Measurements from ENCODE around the gene UTY. TPM values are rescaled to one million over a fixed set of nuclear protein-coding genes. Genes with fewer than 3 reads are reported as not detected.

The UTY gene
- total and polyA plus RNA-seq, 2 experiments from 2014 or later: 15.7 to 36.3 TPM

GRCh38 chrY:13450596-13451130 lies 29.2 kb downstream of the UTY start:
- Histone ChIP-seq H3K9me2 (ENCODE audit: insufficient read depth) (no peaks in the 10 kb centered on the region), H3K36me3 (ENCODE audit: insufficient read depth) (peaks cover 3% of the 10 kb centered on the region; the same call in 1 of the 2 replicates), H2AFZ (no peak overlapping the region), H3K4me1 (ENCODE audit: insufficient read depth) (no peaks in the 10 kb centered on the region; the same call in 1 of the 2 replicates), H3K27ac (ENCODE audit: low read depth) (no peak overlapping the region), H3K79me2 (replicated peaks; ENCODE audit: insufficient read depth) (peaks cover 70% of the 10 kb centered on the region), H3K27me3 (ENCODE audit: insufficient read depth) (no peaks in the 10 kb centered on the region), H3F3A (replicated peaks; ENCODE audit: low read depth) (no peaks in the 10 kb centered on the region), H3K4me2 (no peak overlapping the region), H3K4me3 (no peak overlapping the region), H4K20me1 (replicated peaks; ENCODE audit: insufficient read depth) (no peaks in the 10 kb centered on the region; the same call in 1 of the 2 replicates)
- Mint-ChIP-seq H3K4me1 (peaks cover 14% of the 10 kb centered on the region), H3K36me3 (ENCODE audit: low read depth) (peaks cover 5% of the 10 kb centered on the region; the same call in 2 of the 3 replicates), H3K4me3 (no peak overlapping the region), H3K27me3 (ENCODE audit: insufficient read depth, low read depth, poor library complexity) (peaks cover 3% of the 10 kb centered on the region), H3K9me3 (no peaks in the 10 kb centered on the region), H3K27ac (0 out of 2 replicates have a peak overlapping the region, but pooled peaks have one; percentile 40)
- DNase-seq (ENCODE audit: low spot score) (no peak), ATAC-seq (no peak)
- TF ChIP-seq CTCF (conservative IDR thresholded peaks at IDR 0.05; ENCODE audit: low read depth in 2 of 2): no peak
- TF ChIP-seq EZH2phosphoT487 (IDR thresholded peaks at IDR 0.05; ENCODE audit: unreplicated experiment): no peak
- no peak for TF ChIP-seq POLR2AphosphoS5 (IDR thresholded peaks at IDR 0.05; ENCODE audit: low read depth)
- no peak for TF ChIP-seq ZNF331 (CRISPR knock-in tag; IDR thresholded peaks at IDR 0.05; ENCODE audit: low read depth)
- TF ChIP-seq CREB1 (CRISPR knock-in tag; IDR thresholded peaks at IDR 0.05; ENCODE audit: low read depth): no peak
- TF ChIP-seq EZH2 (IDR thresholded peaks at IDR 0.05; ENCODE audit: low read depth, unreplicated experiment): no peak
- no peak for TF ChIP-seq ETS1 (IDR thresholded peaks at IDR 0.05)
- no peak for TF ChIP-seq NANOG (IDR thresholded peaks at IDR 0.05; ENCODE audit: borderline replicate concordance)
- TF ChIP-seq STAT1 (IDR thresholded peaks at IDR 0.05; ENCODE audit: unreplicated experiment): no peak
- TF ChIP-seq ZNF114 (CRISPR knock-in tag; IDR thresholded peaks at IDR 0.05): no peak
- TF ChIP-seq, protein P1, sequence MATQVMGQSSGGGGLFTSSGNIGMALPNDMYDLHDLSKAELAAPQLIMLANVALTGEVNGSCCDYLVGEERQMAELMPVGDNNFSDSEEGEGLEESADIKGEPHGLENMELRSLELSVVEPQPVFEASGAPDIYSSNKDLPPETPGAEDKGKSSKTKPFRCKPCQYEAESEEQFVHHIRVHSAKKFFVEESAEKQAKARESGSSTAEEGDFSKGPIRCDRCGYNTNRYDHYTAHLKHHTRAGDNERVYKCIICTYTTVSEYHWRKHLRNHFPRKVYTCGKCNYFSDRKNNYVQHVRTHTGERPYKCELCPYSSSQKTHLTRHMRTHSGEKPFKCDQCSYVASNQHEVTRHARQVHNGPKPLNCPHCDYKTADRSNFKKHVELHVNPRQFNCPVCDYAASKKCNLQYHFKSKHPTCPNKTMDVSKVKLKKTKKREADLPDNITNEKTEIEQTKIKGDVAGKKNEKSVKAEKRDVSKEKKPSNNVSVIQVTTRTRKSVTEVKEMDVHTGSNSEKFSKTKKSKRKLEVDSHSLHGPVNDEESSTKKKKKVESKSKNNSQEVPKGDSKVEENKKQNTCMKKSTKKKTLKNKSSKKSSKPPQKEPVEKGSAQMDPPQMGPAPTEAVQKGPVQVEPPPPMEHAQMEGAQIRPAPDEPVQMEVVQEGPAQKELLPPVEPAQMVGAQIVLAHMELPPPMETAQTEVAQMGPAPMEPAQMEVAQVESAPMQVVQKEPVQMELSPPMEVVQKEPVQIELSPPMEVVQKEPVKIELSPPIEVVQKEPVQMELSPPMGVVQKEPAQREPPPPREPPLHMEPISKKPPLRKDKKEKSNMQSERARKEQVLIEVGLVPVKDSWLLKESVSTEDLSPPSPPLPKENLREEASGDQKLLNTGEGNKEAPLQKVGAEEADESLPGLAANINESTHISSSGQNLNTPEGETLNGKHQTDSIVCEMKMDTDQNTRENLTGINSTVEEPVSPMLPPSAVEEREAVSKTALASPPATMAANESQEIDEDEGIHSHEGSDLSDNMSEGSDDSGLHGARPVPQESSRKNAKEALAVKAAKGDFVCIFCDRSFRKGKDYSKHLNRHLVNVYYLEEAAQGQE (IDR thresholded peaks at IDR 0.05; ENCODE audit: unreplicated experiment): no peak
- no peak for TF ChIP-seq JUNB (IDR thresholded peaks at IDR 0.05; ENCODE audit: unreplicated experiment)
- TF ChIP-seq, protein P2, sequence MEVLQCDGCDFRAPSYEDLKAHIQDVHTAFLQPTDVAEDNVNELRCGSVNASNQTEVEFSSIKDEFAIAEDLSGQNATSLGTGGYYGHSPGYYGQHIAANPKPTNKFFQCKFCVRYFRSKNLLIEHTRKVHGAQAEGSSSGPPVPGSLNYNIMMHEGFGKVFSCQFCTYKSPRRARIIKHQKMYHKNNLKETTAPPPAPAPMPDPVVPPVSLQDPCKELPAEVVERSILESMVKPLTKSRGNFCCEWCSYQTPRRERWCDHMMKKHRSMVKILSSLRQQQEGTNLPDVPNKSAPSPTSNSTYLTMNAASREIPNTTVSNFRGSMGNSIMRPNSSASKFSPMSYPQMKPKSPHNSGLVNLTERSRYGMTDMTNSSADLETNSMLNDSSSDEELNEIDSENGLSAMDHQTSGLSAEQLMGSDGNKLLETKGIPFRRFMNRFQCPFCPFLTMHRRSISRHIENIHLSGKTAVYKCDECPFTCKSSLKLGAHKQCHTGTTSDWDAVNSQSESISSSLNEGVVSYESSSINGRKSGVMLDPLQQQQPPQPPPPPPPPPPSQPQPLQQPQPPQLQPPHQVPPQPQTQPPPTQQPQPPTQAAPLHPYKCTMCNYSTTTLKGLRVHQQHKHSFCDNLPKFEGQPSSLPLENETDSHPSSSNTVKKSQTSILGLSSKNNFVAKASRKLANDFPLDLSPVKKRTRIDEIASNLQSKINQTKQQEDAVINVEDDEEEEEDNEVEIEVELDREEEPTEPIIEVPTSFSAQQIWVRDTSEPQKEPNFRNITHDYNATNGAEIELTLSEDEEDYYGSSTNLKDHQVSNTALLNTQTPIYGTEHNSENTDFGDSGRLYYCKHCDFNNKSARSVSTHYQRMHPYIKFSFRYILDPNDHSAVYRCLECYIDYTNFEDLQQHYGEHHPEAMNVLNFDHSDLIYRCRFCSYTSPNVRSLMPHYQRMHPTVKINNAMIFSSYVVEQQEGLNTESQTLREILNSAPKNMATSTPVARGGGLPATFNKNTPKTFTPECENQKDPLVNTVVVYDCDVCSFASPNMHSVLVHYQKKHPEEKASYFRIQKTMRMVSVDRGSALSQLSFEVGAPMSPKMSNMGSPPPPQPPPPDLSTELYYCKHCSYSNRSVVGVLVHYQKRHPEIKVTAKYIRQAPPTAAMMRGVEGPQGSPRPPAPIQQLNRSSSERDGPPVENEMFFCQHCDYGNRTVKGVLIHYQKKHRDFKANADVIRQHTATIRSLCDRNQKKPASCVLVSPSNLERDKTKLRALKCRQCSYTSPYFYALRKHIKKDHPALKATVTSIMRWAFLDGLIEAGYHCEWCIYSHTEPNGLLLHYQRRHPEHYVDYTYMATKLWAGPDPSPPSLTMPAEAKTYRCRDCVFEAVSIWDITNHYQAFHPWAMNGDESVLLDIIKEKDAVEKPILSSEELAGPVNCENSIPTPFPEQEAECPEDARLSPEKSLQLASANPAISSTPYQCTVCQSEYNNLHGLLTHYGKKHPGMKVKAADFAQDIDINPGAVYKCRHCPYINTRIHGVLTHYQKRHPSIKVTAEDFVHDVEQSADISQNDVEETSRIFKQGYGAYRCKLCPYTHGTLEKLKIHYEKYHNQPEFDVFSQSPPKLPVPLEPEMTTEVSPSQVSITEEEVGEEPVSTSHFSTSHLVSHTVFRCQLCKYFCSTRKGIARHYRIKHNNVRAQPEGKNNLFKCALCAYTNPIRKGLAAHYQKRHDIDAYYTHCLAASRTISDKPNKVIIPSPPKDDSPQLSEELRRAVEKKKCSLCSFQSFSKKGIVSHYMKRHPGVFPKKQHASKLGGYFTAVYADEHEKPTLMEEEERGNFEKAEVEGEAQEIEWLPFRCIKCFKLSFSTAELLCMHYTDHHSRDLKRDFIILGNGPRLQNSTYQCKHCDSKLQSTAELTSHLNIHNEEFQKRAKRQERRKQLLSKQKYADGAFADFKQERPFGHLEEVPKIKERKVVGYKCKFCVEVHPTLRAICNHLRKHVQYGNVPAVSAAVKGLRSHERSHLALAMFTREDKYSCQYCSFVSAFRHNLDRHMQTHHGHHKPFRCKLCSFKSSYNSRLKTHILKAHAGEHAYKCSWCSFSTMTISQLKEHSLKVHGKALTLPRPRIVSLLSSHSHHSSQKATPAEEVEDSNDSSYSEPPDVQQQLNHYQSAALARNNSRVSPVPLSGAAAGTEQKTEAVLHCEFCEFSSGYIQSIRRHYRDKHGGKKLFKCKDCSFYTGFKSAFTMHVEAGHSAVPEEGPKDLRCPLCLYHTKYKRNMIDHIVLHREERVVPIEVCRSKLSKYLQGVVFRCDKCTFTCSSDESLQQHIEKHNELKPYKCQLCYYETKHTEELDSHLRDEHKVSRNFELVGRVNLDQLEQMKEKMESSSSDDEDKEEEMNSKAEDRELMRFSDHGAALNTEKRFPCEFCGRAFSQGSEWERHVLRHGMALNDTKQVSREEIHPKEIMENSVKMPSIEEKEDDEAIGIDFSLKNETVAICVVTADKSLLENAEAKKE (CRISPR knock-in tag; IDR thresholded peaks at IDR 0.05): no peak

All from GM23338 (cell line).